ENCODE measurements around the gene DLG1.

- TF ChIP-seq CTCF (IDR thresholded peaks at IDR 0.05; ENCODE audit: low read length) (no peak), EZH2phosphoT487 (IDR thresholded peaks at IDR 0.05; ENCODE audit: low read length) (no peak)
Observed at GRCh38 chr3:197258168-197258755, 40.1 kb downstream of the DLG1 start.

All from MM.1S (cell line).